ENCODE results near the gene REX1BD.

DNA sequence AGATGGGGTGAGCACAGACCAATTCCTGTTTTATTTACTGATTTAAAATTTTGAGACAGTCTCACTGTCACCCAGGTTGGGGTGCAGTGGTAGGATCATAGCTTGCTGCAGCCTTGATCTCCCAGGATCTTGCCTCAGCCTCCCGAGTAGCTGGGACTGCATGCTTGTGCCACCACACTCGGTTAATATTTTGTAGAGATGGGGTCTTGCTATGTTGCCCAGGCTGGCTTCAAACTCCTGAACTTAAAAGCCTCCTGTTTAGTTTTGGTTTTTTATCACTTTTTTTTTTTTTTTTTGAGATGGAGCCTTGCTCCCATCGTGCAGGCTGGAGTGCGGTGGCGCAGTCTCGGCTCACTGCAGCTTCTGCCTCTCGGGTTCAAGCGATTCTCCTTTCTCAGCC, 12.2 kb upstream of the REX1BD start:
- TF ChIP-seq EZH2 (IDR thresholded peaks at IDR 0.05) (no peak), EGR1 (IDR thresholded peaks at IDR 0.05; ENCODE audit: low read depth) (no peak), SIN3A (IDR thresholded peaks at IDR 0.05; ENCODE audit: low read depth) (no peak), POLR2AphosphoS5 (IDR thresholded peaks at IDR 0.05; ENCODE audit: low read depth, low read length) (no peak; the same call in 1 of the 2 replicates), JUND (IDR thresholded peaks at IDR 0.05) (no peak), POLR2A (IDR thresholded peaks at IDR 0.05; ENCODE audit: borderline replicate concordance, extremely low read depth, insufficient read depth, insufficient read length) (no peak), CEBPB (IDR thresholded peaks at IDR 0.05; ENCODE audit: low read depth) (no peak)
- TF ChIP-seq, protein P1, sequence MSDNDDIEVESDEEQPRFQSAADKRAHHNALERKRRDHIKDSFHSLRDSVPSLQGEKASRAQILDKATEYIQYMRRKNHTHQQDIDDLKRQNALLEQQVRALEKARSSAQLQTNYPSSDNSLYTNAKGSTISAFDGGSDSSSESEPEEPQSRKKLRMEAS (IDR thresholded peaks at IDR 0.05) = no peak
- TF ChIP-seq, protein P2, sequence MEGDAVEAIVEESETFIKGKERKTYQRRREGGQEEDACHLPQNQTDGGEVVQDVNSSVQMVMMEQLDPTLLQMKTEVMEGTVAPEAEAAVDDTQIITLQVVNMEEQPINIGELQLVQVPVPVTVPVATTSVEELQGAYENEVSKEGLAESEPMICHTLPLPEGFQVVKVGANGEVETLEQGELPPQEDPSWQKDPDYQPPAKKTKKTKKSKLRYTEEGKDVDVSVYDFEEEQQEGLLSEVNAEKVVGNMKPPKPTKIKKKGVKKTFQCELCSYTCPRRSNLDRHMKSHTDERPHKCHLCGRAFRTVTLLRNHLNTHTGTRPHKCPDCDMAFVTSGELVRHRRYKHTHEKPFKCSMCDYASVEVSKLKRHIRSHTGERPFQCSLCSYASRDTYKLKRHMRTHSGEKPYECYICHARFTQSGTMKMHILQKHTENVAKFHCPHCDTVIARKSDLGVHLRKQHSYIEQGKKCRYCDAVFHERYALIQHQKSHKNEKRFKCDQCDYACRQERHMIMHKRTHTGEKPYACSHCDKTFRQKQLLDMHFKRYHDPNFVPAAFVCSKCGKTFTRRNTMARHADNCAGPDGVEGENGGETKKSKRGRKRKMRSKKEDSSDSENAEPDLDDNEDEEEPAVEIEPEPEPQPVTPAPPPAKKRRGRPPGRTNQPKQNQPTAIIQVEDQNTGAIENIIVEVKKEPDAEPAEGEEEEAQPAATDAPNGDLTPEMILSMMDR (IDR thresholded peaks at IDR 0.05 in 2 of 3, conservative IDR thresholded peaks at IDR 0.05 in 1 of 3; ENCODE audit: borderline replicate concordance in 1 of 3, insufficient read depth in 1 of 3, low read depth in 2 of 3, low read length in 2 of 3) = no peak
- TF ChIP-seq, protein P3, sequence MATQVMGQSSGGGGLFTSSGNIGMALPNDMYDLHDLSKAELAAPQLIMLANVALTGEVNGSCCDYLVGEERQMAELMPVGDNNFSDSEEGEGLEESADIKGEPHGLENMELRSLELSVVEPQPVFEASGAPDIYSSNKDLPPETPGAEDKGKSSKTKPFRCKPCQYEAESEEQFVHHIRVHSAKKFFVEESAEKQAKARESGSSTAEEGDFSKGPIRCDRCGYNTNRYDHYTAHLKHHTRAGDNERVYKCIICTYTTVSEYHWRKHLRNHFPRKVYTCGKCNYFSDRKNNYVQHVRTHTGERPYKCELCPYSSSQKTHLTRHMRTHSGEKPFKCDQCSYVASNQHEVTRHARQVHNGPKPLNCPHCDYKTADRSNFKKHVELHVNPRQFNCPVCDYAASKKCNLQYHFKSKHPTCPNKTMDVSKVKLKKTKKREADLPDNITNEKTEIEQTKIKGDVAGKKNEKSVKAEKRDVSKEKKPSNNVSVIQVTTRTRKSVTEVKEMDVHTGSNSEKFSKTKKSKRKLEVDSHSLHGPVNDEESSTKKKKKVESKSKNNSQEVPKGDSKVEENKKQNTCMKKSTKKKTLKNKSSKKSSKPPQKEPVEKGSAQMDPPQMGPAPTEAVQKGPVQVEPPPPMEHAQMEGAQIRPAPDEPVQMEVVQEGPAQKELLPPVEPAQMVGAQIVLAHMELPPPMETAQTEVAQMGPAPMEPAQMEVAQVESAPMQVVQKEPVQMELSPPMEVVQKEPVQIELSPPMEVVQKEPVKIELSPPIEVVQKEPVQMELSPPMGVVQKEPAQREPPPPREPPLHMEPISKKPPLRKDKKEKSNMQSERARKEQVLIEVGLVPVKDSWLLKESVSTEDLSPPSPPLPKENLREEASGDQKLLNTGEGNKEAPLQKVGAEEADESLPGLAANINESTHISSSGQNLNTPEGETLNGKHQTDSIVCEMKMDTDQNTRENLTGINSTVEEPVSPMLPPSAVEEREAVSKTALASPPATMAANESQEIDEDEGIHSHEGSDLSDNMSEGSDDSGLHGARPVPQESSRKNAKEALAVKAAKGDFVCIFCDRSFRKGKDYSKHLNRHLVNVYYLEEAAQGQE (IDR thresholded peaks at IDR 0.05; ENCODE audit: low read depth) = no peak

Measured in HCT116 (cell line).